Spleen (tissue), 11 donors: ENCODE results near the gene UBC. TPM values are rescaled to one million over a fixed set of nuclear protein-coding genes. Genes with fewer than 3 reads are reported as not detected.

Experiments
- DNase-seq: peaks from one replicate; pipeline ENCODE4 v3.0.0-alpha.2; 2020
- H3K27ac ChIP-seq, 8 donors: fragments of 200-600 bp; sonication (generic) in 7 of 8; 1 replicate in 4 of 8; 2 replicates in 4 of 8; pipeline versions ENCODE4 v1.5.0 to v1.8.0; 2016 to 2021; ENCODE audit warnings: inconsistent platforms in 4 of 8, mild to moderate bottlenecking in 4 of 8, moderate library complexity in 1 of 8
- H3K27me3 ChIP-seq, 7 donors: fragments of 200-600 bp; sonication (generic) in 6 of 7; replicated peaks in 1 of 7; 1 replicate in 4 of 7; 2 replicates in 3 of 7; pipeline versions ENCODE4 v1.5.0 to v1.8.0; 2016 to 2021; ENCODE audit warnings: inconsistent platforms in 3 of 7, mild to moderate bottlenecking in 1 of 7
- H3K36me3 ChIP-seq, 6 donors: fragments of 200-600 bp; sonication (generic) in 5 of 6; 1 replicate in 4 of 6; 2 replicates in 2 of 6; pipeline versions ENCODE4 v1.5.0 to v1.8.0; 2016 to 2021; ENCODE audit warnings: inconsistent platforms in 2 of 6
- H3K4me1 ChIP-seq, 6 donors: fragments of 200-600 bp; sonication (generic) in 5 of 6; 1 replicate in 3 of 6; 2 replicates in 3 of 6; pipeline versions ENCODE4 v1.5.0 to v1.8.0; 2016 to 2021; ENCODE audit warnings: inconsistent platforms in 3 of 6
- H3K4me3 ChIP-seq, 8 donors: fragments of 200-600 bp; sonication (generic) in 7 of 8; 1 replicate in 4 of 8; 2 replicates in 4 of 8; pipeline versions ENCODE4 v1.5.0 to v1.8.0; 2016 to 2021; ENCODE audit warnings: inconsistent platforms in 4 of 8, mild to moderate bottlenecking in 4 of 8, moderate library complexity in 2 of 8
- H3K9me3 ChIP-seq, 8 donors: fragments of 200-600 bp; sonication (generic) in 7 of 8; 1 replicate in 4 of 8; 2 replicates in 4 of 8; pipeline versions ENCODE4 v1.5.0 to v1.8.0; 2016 to 2021; ENCODE audit warnings: inconsistent platforms in 4 of 8
- CTCF ChIP-seq, 11 experiments: fragments of 200-600 bp in 7 of 11; fragments of 450-650 bp in 4 of 11; sonication (generic) in 4 of 11; IDR thresholded peaks in 8 of 11; conservative IDR thresholded peaks in 3 of 11; 1 replicate in 7 of 11; 2 replicates in 4 of 11; pipeline versions ENCODE4 v1.4.0 to v1.8.0; 2016 to 2021; ENCODE audit warnings: antibody characterized with exemption in 11 of 11, inconsistent platforms in 4 of 11, mild to moderate bottlenecking in 1 of 11
- POLR2A ChIP-seq, 3 donors: fragments of 450-650 bp; IDR thresholded peaks; one replicate each; pipeline ENCODE4 v1.5.1; 2017; ENCODE audit warnings: antibody characterized with exemption in 3 of 3, mild to moderate bottlenecking in 1 of 3
- POLR2AphosphoS5 ChIP-seq, 3 donors: sonication (generic); formaldehyde crosslinking; IDR thresholded peaks; one replicate each; pipeline ENCODE4 v1.5.1; 2017; ENCODE audit warnings: antibody characterized with exemption in 3 of 3
- WGBS, 5 donors: extraction: QIAGEN DNeasy Blood & Tissue Kit in 3 of 5; methylation state at CpG; one replicate each; pipeline versions ENCODE4 v1.1.5 to v1.1.7; 2013 to 2018; 5-methylcytosine and 5-hydroxymethylcytosine counted together
- intact Hi-C: fragments of 100-400 bp; cut with DNase I; formaldehyde crosslinking; loops from one replicate; pipeline ENCODE4 v1.15.0; 2023; ENCODE audit warnings: low total_unique reads
- polyA plus RNA-seq, 3 donors: library from polyadenylated mRNA; stranded (reverse); fragments of 200-250 nt; gene quantifications; one replicate each; pipeline ENCODE4 v1.2.1, GENCODE V29; 2013
- total RNA-seq, 7 donors: library from RNA; depleted of rRNA in 3 of 7; stranded (reverse); fragments of >200 nt in 3 of 7; fragmentation: NEBNext Ultra II Directional in 4 of 7; extraction: Animal tissue kit (Norgen Biotek cat#: 25700) in 4 of 7; gene quantifications; one replicate each; pipeline versions ENCODE4 v1.1.0 to v1.2.1, GENCODE V29; 2016 to 2021
- donor health status: healthy with polysubstance abuse.
- donor health status: DM: no; HTN: no; CAD: no; lungs with moderate emphysema.
- donor health status: DM: no; HTN: no; CAD: no.
- donor health status: Bipolar disorder and iron deficiency.
- donor health status: healthy.
- donor health status: DM: no; HTN: no; CAD: no.
- donor health status: DM: yes; HTN: yes; CAD: no.

Gene UBC
- total and polyA plus RNA-seq, 10 donors: 623 to 1,107 (median 865) TPM

- intact Hi-C loops: no loop called here
- H3K4me3 ChIP-seq: no peak overlapping the region
- H3K27me3 ChIP-seq: no peaks in the 10 kb centered on the region
- no peak overlapping the region for H3K27ac ChIP-seq
- TF ChIP-seq POLR2A (IDR thresholded peaks at IDR 0.05) (no peak), POLR2AphosphoS5 (IDR thresholded peaks at IDR 0.05) (no peak), CTCF (IDR thresholded peaks at IDR 0.05 in 8 of 11, conservative IDR thresholded peaks at IDR 0.05 in 3 of 11) (no peak)
- no peaks in the 10 kb centered on the region for H3K36me3 ChIP-seq
- DNase-seq: no peak
- WGBS, 5 donors: 86 to 94% (median 92%) methylated on average over 18 of the region's 18 CpGs
- no peaks in the 10 kb centered on the region for H3K9me3 ChIP-seq
- H3K4me1 ChIP-seq: peaks cover 0 to 36% (median 10%) of the 10 kb centered on the region in 6 donors
Measured at GRCh38 chr12:124878795-124879516, 35.5 kb downstream of the UBC start.

GRCh38 chr12:124877423-124877822, 37.0 kb downstream of the UBC start:
- 76 to 95% (median 79%) methylated on average over 3 of the region's 3 CpGs for WGBS, 5 donors
- no peak overlapping the region for H3K27ac ChIP-seq
- no peaks in the 10 kb centered on the region for H3K27me3 ChIP-seq
- H3K36me3 ChIP-seq: no peaks in the 10 kb centered on the region
- TF ChIP-seq CTCF (IDR thresholded peaks at IDR 0.05 in 8 of 11, conservative IDR thresholded peaks at IDR 0.05 in 3 of 11): no peak
- TF ChIP-seq POLR2A (IDR thresholded peaks at IDR 0.05): no peak
- TF ChIP-seq POLR2AphosphoS5 (IDR thresholded peaks at IDR 0.05): no peak
- no peak for DNase-seq
- intact Hi-C loops: no loop called here
- peaks cover 0 to 22% (median 10%) of the 10 kb centered on the region in 6 donors for H3K4me1 ChIP-seq
- H3K4me3 ChIP-seq: no peak overlapping the region
- H3K9me3 ChIP-seq: no peaks in the 10 kb centered on the region

GRCh38 chr12:124876171-124876570, 38.3 kb downstream of the UBC start:
- Histone ChIP-seq H3K36me3 (no peaks in the 10 kb centered on the region), H3K4me1 (peaks cover 0 to 9% (median 5%) of the 10 kb centered on the region in 6 donors), H3K27ac (no peak overlapping the region), H3K4me3 (no peak overlapping the region), H3K9me3 (no peaks in the 10 kb centered on the region), H3K27me3 (no peaks in the 10 kb centered on the region)
- no peak for DNase-seq
- TF ChIP-seq CTCF (IDR thresholded peaks at IDR 0.05 in 8 of 11, conservative IDR thresholded peaks at IDR 0.05 in 3 of 11) (no peak), POLR2A (IDR thresholded peaks at IDR 0.05) (no peak), POLR2AphosphoS5 (IDR thresholded peaks at IDR 0.05) (no peak)
- 73 to 96% (median 94%) methylated on average over 2 of the region's 2 CpGs for WGBS, 5 donors
- intact Hi-C loops: no loop called here

- no peak for DNase-seq
- peaks cover 0 to 5% (median 1%) of the 10 kb centered on the region in 6 donors for H3K4me1 ChIP-seq
- no peaks in the 10 kb centered on the region for H3K36me3 ChIP-seq
- H3K4me3 ChIP-seq: no peak overlapping the region
- intact Hi-C loops: no loop called here
- no peaks in the 10 kb centered on the region for H3K9me3 ChIP-seq
- 89 to 96% (median 93%) methylated on average over 2 of the region's 2 CpGs for WGBS, 5 donors
- no peak overlapping the region for H3K27ac ChIP-seq
- H3K27me3 ChIP-seq: no peaks in the 10 kb centered on the region
- TF ChIP-seq POLR2AphosphoS5 (IDR thresholded peaks at IDR 0.05): no peak
- TF ChIP-seq POLR2A (IDR thresholded peaks at IDR 0.05): no peak
- no peak for TF ChIP-seq CTCF (IDR thresholded peaks at IDR 0.05 in 8 of 11, conservative IDR thresholded peaks at IDR 0.05 in 3 of 11)
Measured at GRCh38 chr12:124875803-124876132, 38.7 kb downstream of the UBC start.
